Measurements from ENCODE around the gene STRADB.

The STRADB gene

DNA sequence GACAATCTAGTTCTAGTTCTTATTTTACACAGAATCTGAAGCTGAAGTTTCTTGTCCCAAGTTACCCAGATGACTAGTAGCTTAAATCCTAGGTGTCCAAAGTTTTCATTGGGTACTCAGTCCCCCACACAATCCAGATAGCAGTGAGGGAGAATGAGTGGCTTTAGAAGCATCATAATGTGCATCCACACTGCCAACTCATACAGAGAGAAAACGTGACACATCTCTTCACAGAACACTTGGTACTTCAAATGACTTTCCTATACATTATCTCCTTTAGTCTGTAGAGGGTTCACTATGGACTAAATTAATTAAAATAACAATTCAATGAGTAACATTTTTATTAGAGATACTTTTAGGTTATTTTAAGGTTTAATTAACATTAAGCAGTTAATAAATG lies 45.2 kb downstream of the STRADB start:
- Histone ChIP-seq H3F3A (ENCODE audit: insufficient read depth) (no peaks in the 10 kb centered on the region), H3K9me3 (ENCODE audit: insufficient read depth, low read length) (no peaks in the 10 kb centered on the region), H3K4me2 (ENCODE audit: low read depth, low read length, poor library complexity, severe bottlenecking) (no peak overlapping the region), H2AFZ (ENCODE audit: low read depth, low read length, severe bottlenecking) (no peak overlapping the region), H4K20me1 (ENCODE audit: low read depth, low read length) (no peaks in the 10 kb centered on the region), H3K79me2 (ENCODE audit: insufficient read depth, low read length) (no peaks in the 10 kb centered on the region), H3K9ac (ENCODE audit: low read length) (no peak overlapping the region), H3K27me3 (ENCODE audit: low read length) (no peaks in the 10 kb centered on the region), H3K4me3 (ENCODE audit: insufficient read depth, low read length, poor library complexity, severe bottlenecking) (no peak overlapping the region), H3K9me2 (replicated peaks; ENCODE audit: insufficient read depth, low read length) (no peaks in the 10 kb centered on the region), H3K27ac (ENCODE audit: low read depth, low read length) (no peak overlapping the region), H3K36me3 (ENCODE audit: low read length) (no peaks in the 10 kb centered on the region)
- TF ChIP-seq EZH2phosphoT487 (conservative IDR thresholded peaks at IDR 0.05; ENCODE audit: low read length), result no peak
- TF ChIP-seq, protein P1, sequence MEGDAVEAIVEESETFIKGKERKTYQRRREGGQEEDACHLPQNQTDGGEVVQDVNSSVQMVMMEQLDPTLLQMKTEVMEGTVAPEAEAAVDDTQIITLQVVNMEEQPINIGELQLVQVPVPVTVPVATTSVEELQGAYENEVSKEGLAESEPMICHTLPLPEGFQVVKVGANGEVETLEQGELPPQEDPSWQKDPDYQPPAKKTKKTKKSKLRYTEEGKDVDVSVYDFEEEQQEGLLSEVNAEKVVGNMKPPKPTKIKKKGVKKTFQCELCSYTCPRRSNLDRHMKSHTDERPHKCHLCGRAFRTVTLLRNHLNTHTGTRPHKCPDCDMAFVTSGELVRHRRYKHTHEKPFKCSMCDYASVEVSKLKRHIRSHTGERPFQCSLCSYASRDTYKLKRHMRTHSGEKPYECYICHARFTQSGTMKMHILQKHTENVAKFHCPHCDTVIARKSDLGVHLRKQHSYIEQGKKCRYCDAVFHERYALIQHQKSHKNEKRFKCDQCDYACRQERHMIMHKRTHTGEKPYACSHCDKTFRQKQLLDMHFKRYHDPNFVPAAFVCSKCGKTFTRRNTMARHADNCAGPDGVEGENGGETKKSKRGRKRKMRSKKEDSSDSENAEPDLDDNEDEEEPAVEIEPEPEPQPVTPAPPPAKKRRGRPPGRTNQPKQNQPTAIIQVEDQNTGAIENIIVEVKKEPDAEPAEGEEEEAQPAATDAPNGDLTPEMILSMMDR (IDR thresholded peaks at IDR 0.05; ENCODE audit: insufficient read depth, low read length, poor library complexity, severe bottlenecking), result no peak

- H3F3A ChIP-seq (ENCODE audit: insufficient read depth), result no peaks in the 10 kb centered on the region
- no peaks in the 10 kb centered on the region for H3K9me2 ChIP-seq (replicated peaks; ENCODE audit: insufficient read depth, low read length)
- H3K27ac ChIP-seq (ENCODE audit: low read depth, low read length), result no peak overlapping the region
- TF ChIP-seq, protein P1 (IDR thresholded peaks at IDR 0.05; ENCODE audit: insufficient read depth, low read length, poor library complexity, severe bottlenecking), result no peak
- TF ChIP-seq EZH2phosphoT487 (conservative IDR thresholded peaks at IDR 0.05; ENCODE audit: low read length), result no peak
- no peak overlapping the region for H2AFZ ChIP-seq (ENCODE audit: low read depth, low read length, severe bottlenecking)
- no peak overlapping the region for H3K4me3 ChIP-seq (ENCODE audit: insufficient read depth, low read length, poor library complexity, severe bottlenecking)
- no peak overlapping the region for H3K9ac ChIP-seq (ENCODE audit: low read length)
- no peaks in the 10 kb centered on the region for H3K36me3 ChIP-seq (ENCODE audit: low read length)
- H3K4me2 ChIP-seq (ENCODE audit: low read depth, low read length, poor library complexity, severe bottlenecking), result no peak overlapping the region
- no peaks in the 10 kb centered on the region for H4K20me1 ChIP-seq (ENCODE audit: low read depth, low read length)
- H3K9me3 ChIP-seq (ENCODE audit: insufficient read depth, low read length), result no peaks in the 10 kb centered on the region
- H3K79me2 ChIP-seq (ENCODE audit: insufficient read depth, low read length), result no peaks in the 10 kb centered on the region
- H3K27me3 ChIP-seq (ENCODE audit: low read length), result no peaks in the 10 kb centered on the region
Observed at GRCh38 chr2:201500534-201500933, 49.0 kb downstream of the STRADB start.

DNA sequence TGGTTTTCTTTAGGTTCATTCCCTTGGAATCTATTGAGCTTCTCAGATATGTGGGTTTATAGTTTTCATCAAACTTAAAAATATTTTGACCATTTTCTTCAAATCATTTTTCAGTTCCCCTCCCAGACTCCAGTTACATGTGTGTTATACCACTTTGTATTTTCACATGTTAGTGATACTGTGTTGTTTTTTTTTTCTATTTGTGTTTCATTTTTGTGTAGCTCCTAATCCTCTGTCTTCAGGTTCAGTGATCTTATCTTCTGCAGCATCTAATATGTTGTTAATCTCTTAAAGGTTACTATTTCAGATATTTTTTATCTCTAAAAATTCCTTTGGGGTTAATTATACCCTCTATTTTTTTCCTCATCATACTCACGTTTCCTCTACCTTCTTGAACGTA lies 51.2 kb downstream of the STRADB start:
- H4K20me1 ChIP-seq (ENCODE audit: low read depth, low read length), result no peaks in the 10 kb centered on the region
- no peaks in the 10 kb centered on the region for H3K9me2 ChIP-seq (replicated peaks; ENCODE audit: insufficient read depth, low read length)
- H3K4me2 ChIP-seq (ENCODE audit: low read depth, low read length, poor library complexity, severe bottlenecking), result no peak overlapping the region
- H3K27ac ChIP-seq (ENCODE audit: low read depth, low read length), result no peak overlapping the region
- no peak overlapping the region for H2AFZ ChIP-seq (ENCODE audit: low read depth, low read length, severe bottlenecking)
- TF ChIP-seq EZH2phosphoT487 (conservative IDR thresholded peaks at IDR 0.05; ENCODE audit: low read length), result no peak
- TF ChIP-seq, protein P1 (IDR thresholded peaks at IDR 0.05; ENCODE audit: insufficient read depth, low read length, poor library complexity, severe bottlenecking), result no peak
- H3K4me3 ChIP-seq (ENCODE audit: insufficient read depth, low read length, poor library complexity, severe bottlenecking), result no peak overlapping the region
- H3F3A ChIP-seq (ENCODE audit: insufficient read depth), result no peaks in the 10 kb centered on the region
- no peaks in the 10 kb centered on the region for H3K9me3 ChIP-seq (ENCODE audit: insufficient read depth, low read length)
- H3K27me3 ChIP-seq (ENCODE audit: low read length), result no peaks in the 10 kb centered on the region
- H3K9ac ChIP-seq (ENCODE audit: low read length), result no peak overlapping the region
- H3K79me2 ChIP-seq (ENCODE audit: insufficient read depth, low read length), result no peaks in the 10 kb centered on the region
- H3K36me3 ChIP-seq (ENCODE audit: low read length), result no peaks in the 10 kb centered on the region

All from SU-DHL-6 (cell line).